GM23338 (cell line): ENCODE data around the gene ALDOA. TPM values are rescaled to one million over a fixed set of nuclear protein-coding genes. Genes with fewer than 3 reads are reported as not detected.

Source experiments
- ATAC-seq: fragments of 200-7000 bp; cut with Tn5 transposase; 3 replicates; pipeline ENCODE4 v1.9.1; 2020
- DNase-seq: peaks from one replicate; pipeline ENCODE4 v3.0.0-alpha.2; 2015; ENCODE audit warnings: low spot score
- H2AFZ ChIP-seq: fragments of 200-600 bp; sonication (generic); 2 replicates; pipeline ENCODE4 v1.8.0; 2016; ENCODE audit warnings: antibody characterized with exemption, mild to moderate bottlenecking, moderate library complexity
- H3F3A ChIP-seq: fragments of 200-600 bp; sonication (generic); replicated peaks from 2 replicates; pipeline ENCODE4 v1.8.0; 2017; ENCODE audit warnings: antibody characterized with exemption, mixed run types, low read depth
- H3K27ac ChIP-seq: fragments of 200-600 bp; sonication (generic); 2 replicates; pipeline ENCODE4 v1.6.1; 2016; ENCODE audit warnings: low read depth
- H3K27me3 ChIP-seq: fragments of 200-600 bp; sonication (generic); 2 replicates; pipeline ENCODE4 v1.8.0; 2016; ENCODE audit warnings: mild to moderate bottlenecking, mixed run types, moderate library complexity; ENCODE audit not compliant: insufficient read depth
- H3K36me3 ChIP-seq: fragments of 200-600 bp; sonication (generic); 2 replicates; pipeline ENCODE4 v1.8.0; 2016; ENCODE audit warnings: mild to moderate bottlenecking; ENCODE audit not compliant: insufficient read depth
- H3K4me1 ChIP-seq: fragments of 200-600 bp; sonication (generic); 2 replicates; pipeline ENCODE4 v1.8.0; 2016; ENCODE audit warnings: mild to moderate bottlenecking, moderate library complexity; ENCODE audit not compliant: insufficient read depth
- H3K4me2 ChIP-seq: fragments of 200-600 bp; sonication (generic); 2 replicates; pipeline ENCODE4 v1.7.1; 2017; ENCODE audit warnings: mixed run types
- H3K4me3 ChIP-seq: fragments of 200-600 bp; sonication (generic); 2 replicates; pipeline ENCODE4 v1.6.1; 2016; ENCODE audit warnings: mixed run types
- H3K79me2 ChIP-seq: fragments of 200-600 bp; sonication (generic); replicated peaks from 2 replicates; pipeline ENCODE4 v1.8.0; 2017; ENCODE audit warnings: mild to moderate bottlenecking; ENCODE audit not compliant: insufficient read depth
- H3K9me2 ChIP-seq: fragments of 200-600 bp; sonication (generic); 2 replicates; pipeline ENCODE4 v1.8.0; 2017; ENCODE audit not compliant: insufficient read depth
- H4K20me1 ChIP-seq: fragments of 200-600 bp; sonication (generic); replicated peaks from 2 replicates; pipeline ENCODE4 v1.8.0; 2017; ENCODE audit warnings: mild to moderate bottlenecking; ENCODE audit not compliant: insufficient read depth
- H3K27ac Mint-ChIP-seq: 2 replicates; pipeline ENCODE4 v1.8.0; 2020; ENCODE audit warnings: inconsistent platforms, mild to moderate bottlenecking, moderate library complexity, mixed read lengths
- H3K27me3 Mint-ChIP-seq: 3 replicates; pipeline ENCODE4 v1.8.0; 2022; ENCODE audit warnings: low read depth, mild to moderate bottlenecking, moderate library complexity, mixed read lengths, inconsistent platforms; ENCODE audit not compliant: insufficient read depth, poor library complexity
- H3K36me3 Mint-ChIP-seq: 3 replicates; pipeline ENCODE4 v1.8.0; 2021; ENCODE audit warnings: low read depth, mild to moderate bottlenecking, inconsistent platforms, moderate library complexity, mixed read lengths
- H3K4me1 Mint-ChIP-seq: 3 replicates; pipeline ENCODE4 v1.8.0; 2020; ENCODE audit warnings: mild to moderate bottlenecking, inconsistent platforms, mixed read lengths
- H3K4me3 Mint-ChIP-seq: 3 replicates; pipeline ENCODE4 v1.8.0; 2021; ENCODE audit warnings: moderate library complexity, mild to moderate bottlenecking, inconsistent platforms, mixed read lengths
- H3K9me3 Mint-ChIP-seq: 3 replicates; pipeline ENCODE4 v1.8.0; 2020; ENCODE audit warnings: moderate library complexity, mild to moderate bottlenecking, inconsistent platforms, mixed read lengths
- CREB1 ChIP-seq: fragments of 250-450 bp; sonication (Bioruptor Pico); IDR thresholded peaks from 2 replicates; pipeline ENCODE4 v1.5.0; 2020; ENCODE audit warnings: low read depth, mild to moderate bottlenecking, moderate library complexity
- EZH2 ChIP-seq: fragments of 200-600 bp; sonication (generic); IDR thresholded peaks from one replicate; pipeline ENCODE4 v1.8.0; 2017; ENCODE audit warnings: antibody characterized with exemption, mild to moderate bottlenecking, low read depth; ENCODE audit not compliant: unreplicated experiment
- EZH2phosphoT487 ChIP-seq: fragments of 200-600 bp; sonication (generic); IDR thresholded peaks from one replicate; pipeline ENCODE4 v1.8.1; 2018; ENCODE audit warnings: antibody characterized with exemption; ENCODE audit not compliant: unreplicated experiment
- NANOG ChIP-seq: IDR thresholded peaks from 2 replicates; pipeline ENCODE4 v1.6.1; 2016; ENCODE audit warnings: antibody characterized with exemption, borderline replicate concordance
- POLR2AphosphoS5 ChIP-seq: IDR thresholded peaks from 2 replicates; pipeline ENCODE4 v1.6.1; 2016; ENCODE audit warnings: antibody characterized with exemption, low read depth
- REST ChIP-seq: IDR thresholded peaks from one replicate; pipeline ENCODE4 v1.6.1; 2018; ENCODE audit warnings: antibody characterized with exemption; ENCODE audit not compliant: unreplicated experiment
- STAT1 ChIP-seq: IDR thresholded peaks from one replicate; pipeline ENCODE4 v1.6.1; 2016; ENCODE audit warnings: antibody characterized with exemption; ENCODE audit not compliant: unreplicated experiment
- ZNF114 ChIP-seq: fragments of 250-450 bp; sonication (Bioruptor Pico); IDR thresholded peaks from 2 replicates; pipeline ENCODE4 v1.5.0; 2020; ENCODE audit warnings: mild to moderate bottlenecking, moderate library complexity
- ZNF331 ChIP-seq: fragments of 250-450 bp; sonication (Bioruptor Pico); IDR thresholded peaks from 2 replicates; pipeline ENCODE4 v1.5.0; 2020; ENCODE audit warnings: low read depth, mild to moderate bottlenecking, moderate library complexity
- polyA plus RNA-seq: library from polyadenylated mRNA; unstranded; fragments of >200 nt; fragmentation: Nextera tagmentation; extraction: Ambion mirVana; gene quantifications from 2 replicates; pipeline ENCODE4 v1.2.1, GENCODE V29; 2016
- total RNA-seq: library from RNA; depleted of rRNA; stranded (reverse); fragments of >200 nt; shearing (Covaris generic); gene quantifications from 2 replicates; pipeline ENCODE4 v1.2.3, GENCODE V29; 2014
- TF ChIP-seq, protein P1 (sequence below): IDR thresholded peaks from 2 replicates; pipeline ENCODE4 v1.6.1; 2016; ENCODE audit warnings: antibody characterized with exemption
- TF ChIP-seq, protein P2 (sequence below), 2 experiments: fragments of 200-600 bp in 1 of 2; sonication (generic) in 1 of 2; conservative IDR thresholded peaks; 2 replicates each; pipeline versions ENCODE4 v1.5.1 to v1.6.1; 2016 to 2017; ENCODE audit warnings: antibody characterized with exemption in 2 of 2, low read depth in 2 of 2, mild to moderate bottlenecking in 2 of 2, moderate library complexity in 1 of 2

Gene ALDOA
- total and polyA plus RNA-seq, 2 experiments from 2014 or later: 1,054 to 1,306 TPM

GRCh38 chr16:30104090-30104489, 38.5 kb downstream of the ALDOA start (continued):
- TF ChIP-seq REST (no peak), NANOG (no peak), STAT1 (no peak), EZH2phosphoT487 (no peak), POLR2AphosphoS5 (no peak), EZH2 (no peak), ZNF331 (no peak), ZNF114 (no peak), CREB1 (CRISPR knock-in tag) (no peak)
- TF ChIP-seq, protein P1, sequence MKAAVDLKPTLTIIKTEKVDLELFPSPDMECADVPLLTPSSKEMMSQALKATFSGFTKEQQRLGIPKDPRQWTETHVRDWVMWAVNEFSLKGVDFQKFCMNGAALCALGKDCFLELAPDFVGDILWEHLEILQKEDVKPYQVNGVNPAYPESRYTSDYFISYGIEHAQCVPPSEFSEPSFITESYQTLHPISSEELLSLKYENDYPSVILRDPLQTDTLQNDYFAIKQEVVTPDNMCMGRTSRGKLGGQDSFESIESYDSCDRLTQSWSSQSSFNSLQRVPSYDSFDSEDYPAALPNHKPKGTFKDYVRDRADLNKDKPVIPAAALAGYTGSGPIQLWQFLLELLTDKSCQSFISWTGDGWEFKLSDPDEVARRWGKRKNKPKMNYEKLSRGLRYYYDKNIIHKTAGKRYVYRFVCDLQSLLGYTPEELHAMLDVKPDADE: no peak
- TF ChIP-seq, protein P2, sequence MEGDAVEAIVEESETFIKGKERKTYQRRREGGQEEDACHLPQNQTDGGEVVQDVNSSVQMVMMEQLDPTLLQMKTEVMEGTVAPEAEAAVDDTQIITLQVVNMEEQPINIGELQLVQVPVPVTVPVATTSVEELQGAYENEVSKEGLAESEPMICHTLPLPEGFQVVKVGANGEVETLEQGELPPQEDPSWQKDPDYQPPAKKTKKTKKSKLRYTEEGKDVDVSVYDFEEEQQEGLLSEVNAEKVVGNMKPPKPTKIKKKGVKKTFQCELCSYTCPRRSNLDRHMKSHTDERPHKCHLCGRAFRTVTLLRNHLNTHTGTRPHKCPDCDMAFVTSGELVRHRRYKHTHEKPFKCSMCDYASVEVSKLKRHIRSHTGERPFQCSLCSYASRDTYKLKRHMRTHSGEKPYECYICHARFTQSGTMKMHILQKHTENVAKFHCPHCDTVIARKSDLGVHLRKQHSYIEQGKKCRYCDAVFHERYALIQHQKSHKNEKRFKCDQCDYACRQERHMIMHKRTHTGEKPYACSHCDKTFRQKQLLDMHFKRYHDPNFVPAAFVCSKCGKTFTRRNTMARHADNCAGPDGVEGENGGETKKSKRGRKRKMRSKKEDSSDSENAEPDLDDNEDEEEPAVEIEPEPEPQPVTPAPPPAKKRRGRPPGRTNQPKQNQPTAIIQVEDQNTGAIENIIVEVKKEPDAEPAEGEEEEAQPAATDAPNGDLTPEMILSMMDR (conservative IDR thresholded peaks at IDR 0.05; ENCODE audit: low read depth in 2 of 2): no peak

GRCh38 chr16:30104492-30104891, 38.9 kb downstream of the ALDOA start:
- H3K27me3 ChIP-seq: no peaks in the 10 kb centered on the region
- ATAC-seq (no peak), DNase-seq (no peak)
- no peaks in the 10 kb centered on the region for H3K4me1 ChIP-seq
- Mint-ChIP-seq H3K27ac (no peak overlapping the region), H3K9me3 (peaks cover under 1% of the 10 kb centered on the region; the same call in 2 of the 3 replicates), H3K4me3 (no peak overlapping the region), H3K36me3 (no peaks in the 10 kb centered on the region; the same call in 2 of the 3 replicates), H3K27me3 (peaks cover 2% of the 10 kb centered on the region), H3K4me1 (no peaks in the 10 kb centered on the region)
- no peak overlapping the region for H3K4me3 ChIP-seq
- H2AFZ ChIP-seq: no peak overlapping the region
- H3K9me2 ChIP-seq: no peaks in the 10 kb centered on the region
- H4K20me1 ChIP-seq: no peaks in the 10 kb centered on the region
- H3K4me2 ChIP-seq: no peak overlapping the region
- H3K79me2 ChIP-seq: no peaks in the 10 kb centered on the region
- H3K36me3 ChIP-seq: no peaks in the 10 kb centered on the region
- no peaks in the 10 kb centered on the region for H3F3A ChIP-seq
- no peak overlapping the region for H3K27ac ChIP-seq
- no peak for TF ChIP-seq NANOG
- TF ChIP-seq REST: no peak
- TF ChIP-seq POLR2AphosphoS5: no peak
- TF ChIP-seq STAT1: no peak
- no peak for TF ChIP-seq EZH2phosphoT487
- TF ChIP-seq, protein P1: no peak
